HTR-8/SVneo (cell line): ENCODE measurements around the gene PTPRH.

ENCODE experiments used
- DNase-seq: peaks from one replicate; pipeline ENCODE4 v3.0.0; 2011; ENCODE audit warnings: low spot score, mixed read lengths; ENCODE audit not compliant: insufficient read length
- FAIRE-seq: peaks from 2 replicates; lab custom pipeline; 2011; peaks lifted over from hg19 to GRCh38; lab: Jason Lieb, UNC

The PTPRH gene

GRCh38 chr19:55136399-55137102 is 72.8 kb downstream of the PTPRH start:
- FAIRE-seq (no peak), DNase-seq (no peak)

DNA sequence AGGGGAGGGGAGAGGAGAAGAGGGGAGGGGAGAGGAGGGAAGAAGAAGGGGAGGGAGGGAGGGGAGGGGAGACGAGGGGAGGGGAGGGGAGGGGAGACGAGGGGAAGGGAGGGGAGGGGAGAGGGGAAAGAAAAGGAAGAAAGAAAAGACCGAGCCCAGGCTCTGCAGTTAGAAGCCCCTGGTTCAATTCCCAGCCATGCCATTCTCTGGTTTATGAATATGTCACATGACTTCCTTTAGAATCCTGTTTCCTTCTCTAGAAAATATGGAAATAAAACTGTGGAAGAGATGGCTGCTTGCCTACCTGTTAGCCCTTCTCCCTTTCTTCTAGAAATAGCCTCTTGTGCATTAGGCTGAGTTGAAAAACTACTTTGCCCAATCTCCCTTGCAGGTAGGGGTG is 74.6 kb downstream of the PTPRH start:
- no peak for DNase-seq
- FAIRE-seq: no peak

GRCh38 chr19:55133639-55134444 is 75.5 kb downstream of the PTPRH start:
- no peak for FAIRE-seq

DNA sequence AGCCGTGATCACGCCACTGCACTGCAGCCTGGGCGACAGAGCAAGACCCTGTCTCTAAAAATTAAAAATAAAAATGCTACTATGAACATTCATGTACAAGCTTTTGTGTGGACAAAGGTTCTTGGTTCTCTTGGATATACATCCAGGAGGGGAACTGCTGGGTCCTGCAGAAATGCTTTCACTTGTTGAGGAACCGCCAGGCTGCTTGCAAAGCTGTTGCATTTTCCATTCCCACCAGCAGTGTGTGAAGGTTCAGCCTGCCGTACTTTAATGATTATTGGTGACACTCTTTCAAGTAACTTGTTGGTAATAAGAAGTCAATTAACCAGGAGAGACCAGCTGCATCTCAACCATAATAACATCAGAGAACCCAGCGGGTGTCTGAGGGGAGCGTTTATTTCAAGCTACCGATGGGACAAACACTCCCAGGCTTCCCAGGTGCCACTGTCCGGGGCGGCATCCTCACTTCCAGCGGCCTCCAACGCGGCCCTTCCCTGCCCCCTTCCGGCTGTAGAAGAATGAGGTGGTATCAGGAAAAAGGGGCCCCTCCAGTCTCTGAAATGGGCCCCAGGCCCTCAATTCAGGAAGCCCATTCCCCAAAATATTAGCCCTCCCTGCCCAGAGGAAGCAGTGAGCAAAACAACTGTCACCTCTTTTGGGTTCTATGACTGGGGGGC is 76.7 kb downstream of the PTPRH start:
- no peak for FAIRE-seq

More at GRCh38 chr19:55133639-55134444, 75.5 kb downstream of the PTPRH start:
- no peak for DNase-seq

GRCh38 chr19:55131421-55131820 is 77.9 kb downstream of the PTPRH start:
- no peak for FAIRE-seq
- no peak for DNase-seq

More for the DNA sequence above, 76.7 kb downstream of the PTPRH start:
- DNase-seq: no peak
